ENCODE data around the gene LYPD5. TPM values are rescaled to one million over a fixed set of nuclear protein-coding genes. Genes with fewer than 3 reads are reported as not detected.

Gene LYPD5, protein sequence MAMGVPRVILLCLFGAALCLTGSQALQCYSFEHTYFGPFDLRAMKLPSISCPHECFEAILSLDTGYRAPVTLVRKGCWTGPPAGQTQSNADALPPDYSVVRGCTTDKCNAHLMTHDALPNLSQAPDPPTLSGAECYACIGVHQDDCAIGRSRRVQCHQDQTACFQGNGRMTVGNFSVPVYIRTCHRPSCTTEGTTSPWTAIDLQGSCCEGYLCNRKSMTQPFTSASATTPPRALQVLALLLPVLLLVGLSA
- polyA plus RNA-seq = 1 to 10 TPM in 2 of 4 donors, under 1 TPM in 1, not detected in 1; 0.35 to 2.3 (median 1.1) TPM
- long read RNA-seq, donor 1, partial matches to known transcripts = 0 of 1 reads
- long read RNA-seq, donor 1, other reads (novel, unspliced or antisense) = 0 of 1 reads
- long read RNA-seq, donor 2 = 0 reads
- long read RNA-seq, donor 3 = 0 reads
- long read RNA-seq, donor 4 = 0 reads
- long read RNA-seq, donor 5 = 0 reads
- long read RNA-seq, donor 6 = 0 reads
- long read RNA-seq, donor 7 = 0 reads
- long read RNA-seq, donor 8 = 0 reads
- long read RNA-seq, donor 9 = 0 reads
- long read RNA-seq, donor 10 = 0 reads

DNA sequence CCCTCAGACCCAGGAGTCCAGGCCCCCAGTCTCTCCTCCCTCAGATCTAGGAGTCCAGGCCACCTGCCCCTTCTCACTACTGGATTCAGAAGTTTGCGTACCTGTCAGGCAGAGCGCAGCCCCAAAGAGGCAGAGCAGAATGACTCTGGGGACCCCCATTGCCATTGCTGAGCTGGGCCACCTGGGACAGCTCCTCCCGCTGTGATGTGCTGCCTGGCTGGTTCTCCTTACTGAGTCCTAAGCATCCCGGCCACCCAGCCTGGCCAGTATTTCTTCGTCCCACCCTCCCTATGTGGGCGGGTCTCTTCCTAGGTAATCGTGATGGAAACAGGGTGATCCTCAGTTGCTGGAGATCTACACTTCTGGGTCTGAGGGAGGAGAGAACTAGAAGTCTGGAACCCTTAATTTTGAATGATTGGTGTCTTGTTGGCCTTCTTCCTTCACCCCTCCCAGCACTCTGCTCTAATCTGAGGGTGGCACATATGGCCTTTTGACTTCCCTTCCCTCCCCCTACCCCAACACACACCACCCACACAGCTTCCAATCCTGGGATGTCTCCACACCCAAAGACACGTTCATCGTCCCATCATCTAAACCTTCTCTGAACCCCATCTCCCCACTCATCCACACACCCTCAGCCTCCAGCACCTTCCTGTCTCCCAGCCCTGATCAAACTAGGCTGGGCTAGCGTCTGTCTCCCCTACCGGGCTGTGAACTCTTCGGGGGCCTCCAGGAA, at the start of gene LYPD5:
LYPD5 (minus strand) TSS at position 232 of the 736 bp plus-strand sequence; CDS start at position 165, 67 bp downstream.
- FAIRE-seq = no peak
- peaks cover 0 to 2% (median 0%) of the 10 kb centered on the region in 3 donors for H3K4me1 ChIP-seq (ENCODE audit: control insufficient read depth in 3 of 3, insufficient read depth in 2 of 3, low read depth in 1 of 3, low read length in 2 of 3)
- H3K4me3 ChIP-seq (ENCODE audit: low read depth in 1 of 3, low read length in 3 of 3) = no peak within 1 kb of the TSS
- 50 to 63% (median 61%) methylated on average over 12 of the region's 12 CpGs for WGBS, 3 donors
- peaks cover 0 to 19% (median 0%) of the 10 kb centered on the region in 3 donors for H3K27me3 ChIP-seq (ENCODE audit: control insufficient read depth in 3 of 3, insufficient read depth in 3 of 3, low read length in 3 of 3)
- no peak for DNase-seq
- no peaks in the 10 kb centered on the region for H3K9me3 ChIP-seq (ENCODE audit: control insufficient read depth in 2 of 2, insufficient read depth in 1 of 2, low read depth in 1 of 2, low read length in 1 of 2)
- no peak within 1 kb of the TSS for H3K27ac ChIP-seq (ENCODE audit: low read depth in 1 of 3, low read length in 2 of 3)
- no peaks in the 10 kb centered on the region for H3K36me3 ChIP-seq (ENCODE audit: control insufficient read depth in 3 of 3, insufficient read depth in 2 of 3, low read depth in 1 of 3, low read length in 3 of 3)

DNA sequence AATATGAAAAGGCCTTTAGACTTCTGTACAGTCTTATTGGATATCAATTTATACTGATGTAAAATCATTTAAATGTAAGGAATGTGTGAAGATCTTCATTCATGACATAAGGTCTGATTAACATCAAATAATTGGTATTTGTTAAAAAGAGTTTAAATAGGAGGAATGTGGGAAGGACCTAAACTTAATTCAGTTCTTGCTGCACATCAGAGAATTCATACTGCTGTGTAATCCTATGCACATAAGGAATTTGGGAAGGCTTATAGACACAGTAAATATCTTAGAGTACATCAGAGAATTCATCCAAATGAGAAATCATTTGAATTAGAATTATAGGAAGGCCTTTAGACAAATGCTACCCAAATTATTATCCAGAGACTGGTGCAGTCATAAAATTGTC, 46.6 kb upstream of the LYPD5 start:
- Histone ChIP-seq H3K36me3 (ENCODE audit: control insufficient read depth in 3 of 3, insufficient read depth in 2 of 3, low read depth in 1 of 3, low read length in 3 of 3) (peaks cover 4 to 16% (median 10%) of the 10 kb centered on the region in 3 donors), H3K4me3 (ENCODE audit: low read depth in 1 of 3, low read length in 3 of 3) (no peak overlapping the region), H3K27me3 (ENCODE audit: control insufficient read depth in 3 of 3, insufficient read depth in 3 of 3, low read length in 3 of 3) (no peaks in the 10 kb centered on the region), H3K9me3 (ENCODE audit: control insufficient read depth in 2 of 2, insufficient read depth in 1 of 2, low read depth in 1 of 2, low read length in 1 of 2) (peaks cover 1 to 38% of the 10 kb centered on the region in 2 donors), H3K27ac (ENCODE audit: low read depth in 1 of 3, low read length in 2 of 3) (no peak overlapping the region), H3K4me1 (ENCODE audit: control insufficient read depth in 3 of 3, insufficient read depth in 2 of 3, low read depth in 1 of 3, low read length in 2 of 3) (no peaks in the 10 kb centered on the region)
- DNase-seq = no peak
- no peak for FAIRE-seq

DNA sequence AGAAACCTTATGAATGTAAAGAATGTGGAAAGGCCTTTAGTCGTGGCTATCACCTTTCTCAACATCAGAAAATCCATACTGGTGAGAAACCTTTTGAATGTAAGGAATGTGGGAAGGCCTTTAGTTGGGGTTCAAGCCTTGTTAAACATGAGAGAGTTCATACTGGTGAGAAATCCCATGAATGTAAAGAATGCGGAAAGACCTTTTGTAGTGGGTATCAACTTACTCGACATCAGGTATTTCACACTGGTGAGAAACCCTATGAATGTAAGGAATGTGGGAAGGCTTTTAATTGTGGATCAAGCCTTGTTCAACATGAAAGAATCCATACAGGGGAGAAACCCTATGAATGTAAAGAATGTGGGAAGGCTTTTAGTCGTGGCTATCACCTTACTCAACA, 45.6 kb upstream of the LYPD5 start:
- DNase-seq = no peak
- Histone ChIP-seq H3K4me3 (ENCODE audit: low read depth in 1 of 3, low read length in 3 of 3) (no peak overlapping the region), H3K27me3 (ENCODE audit: control insufficient read depth in 3 of 3, insufficient read depth in 3 of 3, low read length in 3 of 3) (no peaks in the 10 kb centered on the region), H3K4me1 (ENCODE audit: control insufficient read depth in 3 of 3, insufficient read depth in 2 of 3, low read depth in 1 of 3, low read length in 2 of 3) (no peaks in the 10 kb centered on the region), H3K36me3 (ENCODE audit: control insufficient read depth in 3 of 3, insufficient read depth in 2 of 3, low read depth in 1 of 3, low read length in 3 of 3) (peaks cover 7 to 18% (median 10%) of the 10 kb centered on the region in 3 donors), H3K9me3 (ENCODE audit: control insufficient read depth in 2 of 2, insufficient read depth in 1 of 2, low read depth in 1 of 2, low read length in 1 of 2) (peaks cover 1 to 36% of the 10 kb centered on the region in 2 donors), H3K27ac (ENCODE audit: low read depth in 1 of 3, low read length in 2 of 3) (no peak overlapping the region)
- FAIRE-seq = no peak
- WGBS, 3 donors = 91 to 94% (median 91%) methylated on average over 4 of the region's 4 CpGs

DNA sequence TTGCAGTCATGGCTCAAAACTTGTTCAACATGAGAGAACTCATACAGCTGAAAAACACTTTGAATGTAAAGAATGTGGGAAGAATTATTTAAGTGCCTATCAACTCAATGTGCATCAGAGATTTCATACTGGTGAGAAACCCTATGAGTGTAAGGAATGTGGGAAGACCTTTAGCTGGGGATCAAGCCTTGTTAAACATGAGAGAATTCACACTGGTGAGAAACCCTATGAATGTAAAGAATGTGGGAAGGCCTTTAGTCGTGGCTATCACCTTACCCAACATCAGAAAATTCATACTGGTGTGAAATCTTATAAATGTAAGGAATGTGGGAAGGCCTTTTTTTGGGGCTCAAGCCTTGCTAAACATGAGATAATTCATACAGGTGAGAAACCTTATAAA, 45.0 kb upstream of the LYPD5 start:
- H3K27ac ChIP-seq (ENCODE audit: low read depth in 1 of 3, low read length in 2 of 3) = no peak overlapping the region
- H3K4me3 ChIP-seq (ENCODE audit: low read depth in 1 of 3, low read length in 3 of 3) = no peak overlapping the region
- DNase-seq = no peak
- H3K9me3 ChIP-seq (ENCODE audit: control insufficient read depth in 2 of 2, insufficient read depth in 1 of 2, low read depth in 1 of 2, low read length in 1 of 2) = peaks cover 1 to 35% of the 10 kb centered on the region in 2 donors
- H3K4me1 ChIP-seq (ENCODE audit: control insufficient read depth in 3 of 3, insufficient read depth in 2 of 3, low read depth in 1 of 3, low read length in 2 of 3) = no peaks in the 10 kb centered on the region
- no peaks in the 10 kb centered on the region for H3K27me3 ChIP-seq (ENCODE audit: control insufficient read depth in 3 of 3, insufficient read depth in 3 of 3, low read length in 3 of 3)
- peaks cover 8 to 24% (median 15%) of the 10 kb centered on the region in 3 donors for H3K36me3 ChIP-seq (ENCODE audit: control insufficient read depth in 3 of 3, insufficient read depth in 2 of 3, low read depth in 1 of 3, low read length in 3 of 3)
- FAIRE-seq = no peak
- 83 to 92% (median 88%) methylated on average over 1 of the region's 1 CpG for WGBS, 3 donors

DNA sequence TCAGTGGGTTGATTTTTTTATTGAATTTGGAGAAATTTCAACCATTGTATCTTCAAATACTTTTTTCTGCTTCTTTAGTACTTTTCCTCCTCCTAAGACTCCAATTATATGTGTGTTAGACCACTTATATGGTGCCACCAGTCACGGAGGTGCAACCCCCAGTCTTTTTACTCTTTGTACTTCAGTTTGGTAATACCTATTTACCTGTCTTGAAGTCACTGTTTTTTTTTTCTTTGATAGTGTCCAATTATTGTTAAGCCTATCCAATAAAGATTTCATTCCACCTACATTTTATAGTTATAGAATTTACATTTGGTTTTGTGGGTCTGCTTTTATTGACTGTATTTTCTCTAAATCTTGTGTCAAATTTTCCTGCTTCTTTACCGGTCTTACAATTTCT, 39.8 kb upstream of the LYPD5 start:
- no peak for DNase-seq
- peaks cover 0 to 2% (median 0%) of the 10 kb centered on the region in 3 donors for H3K27me3 ChIP-seq (ENCODE audit: control insufficient read depth in 3 of 3, insufficient read depth in 3 of 3, low read length in 3 of 3)
- 52 to 86% (median 73%) methylated on average over 2 of the region's 2 CpGs for WGBS, 3 donors
- peaks cover 24 to 52% (median 31%) of the 10 kb centered on the region in 3 donors for H3K36me3 ChIP-seq (ENCODE audit: control insufficient read depth in 3 of 3, insufficient read depth in 2 of 3, low read depth in 1 of 3, low read length in 3 of 3)
- peaks cover 1 to 47% of the 10 kb centered on the region in 2 donors for H3K9me3 ChIP-seq (ENCODE audit: control insufficient read depth in 2 of 2, insufficient read depth in 1 of 2, low read depth in 1 of 2, low read length in 1 of 2)
- no peak overlapping the region for H3K27ac ChIP-seq (ENCODE audit: low read depth in 1 of 3, low read length in 2 of 3)
- no peaks in the 10 kb centered on the region for H3K4me1 ChIP-seq (ENCODE audit: control insufficient read depth in 3 of 3, insufficient read depth in 2 of 3, low read depth in 1 of 3, low read length in 2 of 3)
- FAIRE-seq = no peak
- H3K4me3 ChIP-seq (ENCODE audit: low read depth in 1 of 3, low read length in 3 of 3) = no peak overlapping the region

DNA sequence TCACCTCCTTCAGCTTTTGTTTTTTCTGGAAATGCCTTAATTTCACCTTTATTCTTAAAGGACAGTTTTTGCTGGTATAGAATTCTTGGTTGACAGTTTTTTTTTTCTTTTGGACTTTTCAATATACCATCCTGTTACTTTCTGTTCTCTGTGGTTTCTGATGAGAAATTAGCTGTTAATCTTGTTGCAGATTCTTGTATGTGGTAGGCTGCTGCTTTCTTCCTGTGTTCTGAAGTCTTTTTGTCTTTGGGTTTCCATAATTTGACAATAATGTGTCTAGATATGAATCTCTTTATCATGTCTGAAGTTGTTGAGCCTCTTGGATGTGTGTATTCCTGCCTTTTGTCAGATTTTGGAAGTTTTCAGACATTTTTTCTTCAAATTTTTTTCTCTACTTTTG, 36.9 kb upstream of the LYPD5 start:
- DNase-seq = peak in 1 of 2 donors; percentile 37
- Histone ChIP-seq H3K9me3 (ENCODE audit: control insufficient read depth in 2 of 2, insufficient read depth in 1 of 2, low read depth in 1 of 2, low read length in 1 of 2) (peaks cover 0 to 54% of the 10 kb centered on the region in 2 donors), H3K36me3 (ENCODE audit: control insufficient read depth in 3 of 3, insufficient read depth in 2 of 3, low read depth in 1 of 3, low read length in 3 of 3) (peaks cover 38 to 58% (median 42%) of the 10 kb centered on the region in 3 donors), H3K4me3 (ENCODE audit: low read depth in 1 of 3, low read length in 3 of 3) (no peak overlapping the region), H3K27me3 (ENCODE audit: control insufficient read depth in 3 of 3, insufficient read depth in 3 of 3, low read length in 3 of 3) (peaks cover 0 to 2% (median 0%) of the 10 kb centered on the region in 3 donors), H3K4me1 (ENCODE audit: control insufficient read depth in 3 of 3, insufficient read depth in 2 of 3, low read depth in 1 of 3, low read length in 2 of 3) (no peaks in the 10 kb centered on the region), H3K27ac (ENCODE audit: low read depth in 1 of 3, low read length in 2 of 3) (no peak overlapping the region)
- no peak for FAIRE-seq

- Histone ChIP-seq H3K4me1 (ENCODE audit: control insufficient read depth in 3 of 3, insufficient read depth in 2 of 3, low read depth in 1 of 3, low read length in 2 of 3) (peaks cover 0 to 4% (median 3%) of the 10 kb centered on the region in 3 donors), H3K9me3 (ENCODE audit: control insufficient read depth in 2 of 2, insufficient read depth in 1 of 2, low read depth in 1 of 2, low read length in 1 of 2) (peaks cover 2 to 16% of the 10 kb centered on the region in 2 donors), H3K27ac (ENCODE audit: low read depth in 1 of 3, low read length in 2 of 3) (peak within 1 kb of the TSS; percentile 24 to 63 (median 55)), H3K27me3 (ENCODE audit: control insufficient read depth in 3 of 3, insufficient read depth in 3 of 3, low read length in 3 of 3) (peaks cover 0 to 3% (median 0%) of the 10 kb centered on the region in 3 donors), H3K36me3 (ENCODE audit: control insufficient read depth in 3 of 3, insufficient read depth in 2 of 3, low read depth in 1 of 3, low read length in 3 of 3) (peaks cover 5 to 23% (median 10%) of the 10 kb centered on the region in 3 donors), H3K4me3 (ENCODE audit: low read depth in 1 of 3, low read length in 3 of 3) (peak within 1 kb of the TSS; percentile 55 to 79 (median 63))
- FAIRE-seq = no peak
- WGBS, 3 donors = 7 to 15% (median 12%) methylated on average over 46 of the region's 46 CpGs
- peak; percentile 95 to 97 for DNase-seq
These were observed 24.8 kb upstream of the LYPD5 start, which contains the start of gene ZNF283 for GRCh38 chr19:43826787-43827754. TSS of gene ZNF283 (plus strand) at chr19:43827321. CDS start at chr19:43833505, 6,184 bp downstream.

Measured in small intestine (tissue), 16 donors.